ENCODE results near the gene CD2AP. TPM values are rescaled to one million over a fixed set of nuclear protein-coding genes. Genes with fewer than 3 reads are reported as not detected.

CD2AP gene
- total and polyA plus RNA-seq, 2 of the 8 experiments (the other 6 are each of a cell fraction or from before 2014, with no cell fraction given), result 8.6 to 75.6 TPM

GRCh38 chr6:47672816-47673215 is 195.2 kb downstream of the CD2AP start:
- H4K91ac ChIP-seq (replicated peaks; ENCODE audit: insufficient read length, low read length), result no peak overlapping the region
- ChIA-PET CTCF (ENCODE audit: partially characterized antibody) (no interaction called here), POLR2A (ENCODE audit: partially characterized antibody) (no interaction called here)
- H3K23ac ChIP-seq (ENCODE audit: insufficient read length), result no peak overlapping the region
- H3K56ac ChIP-seq (replicated peaks; ENCODE audit: insufficient read length, low read depth, low read length), result no peak overlapping the region
- no peaks in the 10 kb centered on the region for H3K36me3 ChIP-seq (ENCODE audit: control insufficient read depth in 2 of 4, insufficient read depth in 4 of 4, low read length in 3 of 4)
- no peaks in the 10 kb centered on the region for H3K23me2 ChIP-seq (ENCODE audit: low read depth, low read length)
- H4K8ac ChIP-seq (ENCODE audit: extremely low read depth, insufficient read depth, low read length), result no peak overlapping the region
- no peaks in the 10 kb centered on the region for H3K27me3 ChIP-seq (replicated peaks in 1 of 4; ENCODE audit: control insufficient read depth in 3 of 4, extremely low read depth in 1 of 4, insufficient read depth in 3 of 4, low read length in 3 of 4)
- H3K4me2 ChIP-seq (ENCODE audit: insufficient read depth in 1 of 2, low read depth in 2 of 2, low read length in 2 of 2), result no peak overlapping the region
- no peak overlapping the region for H2BK5ac ChIP-seq (ENCODE audit: low read depth, low read length)
- H3K9ac ChIP-seq (replicated peaks in 1 of 4; ENCODE audit: extremely low read depth in 1 of 4, low read depth in 3 of 4, low read length in 3 of 4), result no peak overlapping the region
- 95% methylated on average over 1 of the region's 1 CpG; no CpG with 5 or more reads in 1 of the 2 experiments for WGBS, 2 experiments (ENCODE audit: extremely low coverage in 1 of 2, insufficient coverage in 1 of 2, insufficient read length in 1 of 2, insufficient replicate concordance in 2 of 2, low coverage in 1 of 2, low lambda C conversion rate in 2 of 2, missing lambda C conversion rate in 1 of 2)
- no peak overlapping the region for H2BK120ac ChIP-seq (replicated peaks; ENCODE audit: low read depth, low read length)
- no peaks in the 10 kb centered on the region for H3K79me2 ChIP-seq (ENCODE audit: control insufficient read depth in 1 of 2, insufficient read depth in 2 of 2, low read length in 2 of 2)
- no peak for DNase-seq (ENCODE audit: low read depth in 1 of 2, low spot score in 2 of 2)
- no peak overlapping the region for H3K18ac ChIP-seq (ENCODE audit: extremely low read depth, low read length)
- no peak overlapping the region for H2BK20ac ChIP-seq (ENCODE audit: low read length)
- no peaks in the 10 kb centered on the region for H3K79me1 ChIP-seq (ENCODE audit: low read depth, low read length)
- H3K27ac ChIP-seq (ENCODE audit: low read depth, low read length), result no peak overlapping the region
- H3K4ac ChIP-seq (replicated peaks; ENCODE audit: insufficient read length, low read depth, low read length), result no peak overlapping the region
- no peak overlapping the region for H3K14ac ChIP-seq (ENCODE audit: insufficient read length)
- H2AK5ac ChIP-seq (ENCODE audit: low read depth, low read length), result no peak overlapping the region
- H2BK15ac ChIP-seq (ENCODE audit: low read length), result no peak overlapping the region
- H4K20me1 ChIP-seq (replicated peaks in 1 of 2; ENCODE audit: control insufficient read depth in 1 of 2, insufficient read depth in 2 of 2, low read length in 2 of 2), result no peaks in the 10 kb centered on the region
- FAIRE-seq, result no peak
- no peak overlapping the region for H2AFZ ChIP-seq (ENCODE audit: low read length)
- no peak overlapping the region for H4K5ac ChIP-seq (ENCODE audit: insufficient read length, low read depth, low read length)
- no peak overlapping the region for H3K4me3 ChIP-seq (ENCODE audit: extremely low read depth in 1 of 4, insufficient read depth in 2 of 4, low read depth in 3 of 4, low read length in 4 of 4)
- no peak overlapping the region for H2BK12ac ChIP-seq (ENCODE audit: low read depth, low read length)
- peaks cover 0 to 9% (median 3%) of the 10 kb centered on the region in 4 experiments; a peak in 5 of 7 replicates for H3K4me1 ChIP-seq (replicated peaks in 1 of 4; ENCODE audit: control insufficient read depth in 3 of 4, insufficient read depth in 4 of 4, low read length in 3 of 4)
- no peaks in the 10 kb centered on the region for H3K9me3 ChIP-seq (ENCODE audit: insufficient read depth in 2 of 2, low read depth in 1 of 2, low read length in 1 of 2)
- no peak for TF ChIP-seq CHD1 (IDR thresholded peaks at IDR 0.05; ENCODE audit: low read depth, low read length)
- no peak for TF ChIP-seq YY1 (IDR thresholded peaks at IDR 0.05; ENCODE audit: low read depth, low read length)
- TF ChIP-seq, protein P1, sequence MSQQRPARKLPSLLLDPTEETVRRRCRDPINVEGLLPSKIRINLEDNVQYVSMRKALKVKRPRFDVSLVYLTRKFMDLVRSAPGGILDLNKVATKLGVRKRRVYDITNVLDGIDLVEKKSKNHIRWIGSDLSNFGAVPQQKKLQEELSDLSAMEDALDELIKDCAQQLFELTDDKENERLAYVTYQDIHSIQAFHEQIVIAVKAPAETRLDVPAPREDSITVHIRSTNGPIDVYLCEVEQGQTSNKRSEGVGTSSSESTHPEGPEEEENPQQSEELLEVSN (IDR thresholded peaks at IDR 0.05), result no peak
- no peak for TF ChIP-seq SIN3A (conservative IDR thresholded peaks at IDR 0.05 in 1 of 2, IDR thresholded peaks at IDR 0.05 in 1 of 2; ENCODE audit: low read depth in 1 of 2, low read length in 2 of 2)
- TF ChIP-seq RAD21 (IDR thresholded peaks at IDR 0.05 in 1 of 2, conservative IDR thresholded peaks at IDR 0.05 in 1 of 2; ENCODE audit: low read depth in 2 of 2, low read length in 2 of 2), result no peak
- no peak for TF ChIP-seq ZNF274 (IDR thresholded peaks at IDR 0.05; ENCODE audit: borderline replicate concordance, extremely low read depth, low read length)
- no peak for TF ChIP-seq ATF3 (IDR thresholded peaks at IDR 0.05; ENCODE audit: insufficient read depth, low read depth, low read length)
- no peak for TF ChIP-seq CBX5 (IDR thresholded peaks at IDR 0.05; ENCODE audit: low read depth, low read length)
- no peak for TF ChIP-seq RFX5 (IDR thresholded peaks at IDR 0.05; ENCODE audit: borderline replicate concordance, low read depth, low read length)
- TF ChIP-seq, protein P2, sequence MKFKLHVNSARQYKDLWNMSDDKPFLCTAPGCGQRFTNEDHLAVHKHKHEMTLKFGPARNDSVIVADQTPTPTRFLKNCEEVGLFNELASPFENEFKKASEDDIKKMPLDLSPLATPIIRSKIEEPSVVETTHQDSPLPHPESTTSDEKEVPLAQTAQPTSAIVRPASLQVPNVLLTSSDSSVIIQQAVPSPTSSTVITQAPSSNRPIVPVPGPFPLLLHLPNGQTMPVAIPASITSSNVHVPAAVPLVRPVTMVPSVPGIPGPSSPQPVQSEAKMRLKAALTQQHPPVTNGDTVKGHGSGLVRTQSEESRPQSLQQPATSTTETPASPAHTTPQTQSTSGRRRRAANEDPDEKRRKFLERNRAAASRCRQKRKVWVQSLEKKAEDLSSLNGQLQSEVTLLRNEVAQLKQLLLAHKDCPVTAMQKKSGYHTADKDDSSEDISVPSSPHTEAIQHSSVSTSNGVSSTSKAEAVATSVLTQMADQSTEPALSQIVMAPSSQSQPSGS (IDR thresholded peaks at IDR 0.05; ENCODE audit: low read length), result no peak
- TF ChIP-seq TCF12 (IDR thresholded peaks at IDR 0.05; ENCODE audit: low read depth, low read length), result no peak
